Neural crest cell (in vitro differentiated cells): ENCODE data around the gene C5AR1. TPM values are rescaled to one million over a fixed set of nuclear protein-coding genes. Genes with fewer than 3 reads are reported as not detected.

Experiments used
- DNase-seq: peaks from one replicate; pipeline ENCODE4 v3.0.0; 2021; ENCODE audit warnings: low read depth, mixed read lengths, low spot score
- H3K27ac Mint-ChIP-seq: one replicate; pipeline ENCODE4 v1.8.0; 2021; ENCODE audit warnings: mild to moderate bottlenecking, mixed read lengths; ENCODE audit not compliant: unreplicated experiment
- H3K27me3 Mint-ChIP-seq: 2 replicates; pipeline ENCODE4 v1.8.0; 2021; ENCODE audit warnings: low read depth, mild to moderate bottlenecking, mixed read lengths
- H3K36me3 Mint-ChIP-seq: 2 replicates; pipeline ENCODE4 v1.8.0; 2021; ENCODE audit warnings: low read depth, mild to moderate bottlenecking, mixed read lengths
- H3K4me1 Mint-ChIP-seq: 2 replicates; pipeline ENCODE4 v1.8.0; 2021; ENCODE audit warnings: mixed read lengths
- H3K4me3 Mint-ChIP-seq: one replicate; pipeline ENCODE4 v1.8.0; 2021; ENCODE audit warnings: mild to moderate bottlenecking, mixed read lengths
- H3K9me3 Mint-ChIP-seq: 2 replicates; pipeline ENCODE4 v1.8.0; 2021; ENCODE audit warnings: mixed read lengths
- CTCF ChIP-seq: fragments of 200-600 bp; sonication (generic); conservative IDR thresholded peaks from 2 replicates; pipeline ENCODE4 v1.5.0; 2021; ENCODE audit warnings: antibody characterized with exemption, mild to moderate bottlenecking
- total RNA-seq: library from RNA; stranded (reverse); gene quantifications from 2 replicates; pipeline ENCODE4 v1.2.1, GENCODE V29; 2021

Gene C5AR1
- total RNA-seq, 1 donor from 2014 or later = 0.44 TPM

GRCh38 chr19:47370045-47370611 lies 60.5 kb downstream of the C5AR1 start:
- H3K27me3 Mint-ChIP-seq = no peaks in the 10 kb centered on the region
- peaks cover 4% of the 10 kb centered on the region for H3K36me3 Mint-ChIP-seq
- no peak overlapping the region for H3K27ac Mint-ChIP-seq
- no peak for TF ChIP-seq CTCF
- H3K4me3 Mint-ChIP-seq = no peak overlapping the region
- H3K9me3 Mint-ChIP-seq = no peaks in the 10 kb centered on the region
- no peak for DNase-seq
- H3K4me1 Mint-ChIP-seq = no peaks in the 10 kb centered on the region

- H3K36me3 Mint-ChIP-seq = peaks cover 4% of the 10 kb centered on the region
- H3K27ac Mint-ChIP-seq = no peak overlapping the region
- no peak overlapping the region for H3K4me3 Mint-ChIP-seq
- H3K4me1 Mint-ChIP-seq = no peaks in the 10 kb centered on the region
- H3K27me3 Mint-ChIP-seq = no peaks in the 10 kb centered on the region
- DNase-seq = no peak
- no peaks in the 10 kb centered on the region for H3K9me3 Mint-ChIP-seq
- no peak for TF ChIP-seq CTCF
Observed at GRCh38 chr19:47371261-47371660, 61.6 kb downstream of the C5AR1 start.

Other genes starting within 250 kb of the C5AR1 start
- gene ZC3H4, start 196.1 kb upstream of the C5AR1 start, total RNA-seq = 103 and 104 TPM in 2 replicates
- gene SAE1, start 179.0 kb upstream of the C5AR1 start, total RNA-seq = 272 and 280 TPM in 2 replicates
- gene BBC3, start 78.7 kb upstream of the C5AR1 start, total RNA-seq = 6.1 and 6.3 TPM in 2 replicates
- 24.6 and 26.1 TPM in 2 replicates for gene CCDC9, start 53.3 kb upstream of the C5AR1 start, total RNA-seq
- gene INAFM1, start 35.0 kb upstream of the C5AR1 start, total RNA-seq = 10.2 and 10.6 TPM in 2 replicates
- not detected in 2 replicates for gene C5AR2, start 22.3 kb downstream of the C5AR1 start, total RNA-seq
- gene DHX34, start 39.5 kb downstream of the C5AR1 start, total RNA-seq = 31.6 and 32.4 TPM in 2 replicates
- 99.9 and 109 TPM in 2 replicates for gene MEIS3, start 109.7 kb downstream of the C5AR1 start, total RNA-seq
- 0.61 and 0.70 TPM in 2 replicates for gene SLC8A2, start 162.0 kb downstream of the C5AR1 start, total RNA-seq
- gene KPTN, start 174.4 kb downstream of the C5AR1 start, total RNA-seq = 30.0 and 30.2 TPM in 2 replicates
- 67.2 and 69.2 TPM in 2 replicates for gene NAPA, start 205.2 kb downstream of the C5AR1 start, total RNA-seq